DMS153 treated with DMSO at 0.1 percent for 48 hours (cell line): Measurements from ENCODE around the gene PSMA7.
A peak's percentile ranks its signal among the peaks of the same experiment; 100 is the strongest.

Source experiments
- DNase-seq: peaks from one replicate; lab custom pipeline; 2025; ENCODE audit not compliant: unreplicated experiment; lab: John Stamatoyannopoulos, UW

PSMA7 gene

GRCh38 chr20:62172666-62173065 is 29.5 kb upstream of the PSMA7 start:
- DNase-seq, result no peak

GRCh38 chr20:62171245-62171644 is 28.1 kb upstream of the PSMA7 start:
- no peak for DNase-seq

- no peak for DNase-seq
Observed at GRCh38 chr20:62170536-62170935, 27.3 kb upstream of the PSMA7 start.

- DNase-seq, result no peak
Observed at GRCh38 chr20:62168890-62169435, 25.8 kb upstream of the PSMA7 start.

- no peak for DNase-seq
Observed at GRCh38 chr20:62168061-62168460, 24.9 kb upstream of the PSMA7 start.

GRCh38 chr20:62167474-62167873 is 24.3 kb upstream of the PSMA7 start:
- DNase-seq, result no peak

GRCh38 chr20:62165762-62166399 is 22.7 kb upstream of the PSMA7 start:
- no peak for DNase-seq

GRCh38 chr20:62164879-62165761 is 21.9 kb upstream of the PSMA7 start:
- no peak for DNase-seq

GRCh38 chr20:62163986-62164762 is 21.0 kb upstream of the PSMA7 start:
- no peak for DNase-seq

GRCh38 chr20:62163485-62163865 is 20.3 kb upstream of the PSMA7 start:
- DNase-seq, result no peak

- no peak for DNase-seq
Observed at GRCh38 chr20:62162765-62163484, 19.7 kb upstream of the PSMA7 start.

- DNase-seq, result no peak
Observed at GRCh38 chr20:62161347-62161746, 18.2 kb upstream of the PSMA7 start.

- no peak for DNase-seq
Observed at GRCh38 chr20:62160876-62161275, 17.7 kb upstream of the PSMA7 start.

- no peak for DNase-seq
Observed at GRCh38 chr20:62160253-62160652, 17.1 kb upstream of the PSMA7 start.

- no peak for DNase-seq
Observed at GRCh38 chr20:62159839-62160238, 16.6 kb upstream of the PSMA7 start.

GRCh38 chr20:62159052-62159451 is 15.9 kb upstream of the PSMA7 start:
- no peak for DNase-seq

- no peak for DNase-seq
Observed at GRCh38 chr20:62158541-62158940, 15.3 kb upstream of the PSMA7 start.

- DNase-seq, result no peak
Observed at GRCh38 chr20:62158088-62158400, 14.8 kb upstream of the PSMA7 start.

- no peak for DNase-seq
Observed at GRCh38 chr20:62157387-62158087, 14.3 kb upstream of the PSMA7 start.

GRCh38 chr20:62156592-62157386 is 13.6 kb upstream of the PSMA7 start:
- DNase-seq, result peak; percentile 3
